Neural crest cell (in vitro differentiated cells): Measurements from ENCODE around the gene CRYAB. TPM values are rescaled to one million over a fixed set of nuclear protein-coding genes. Genes with fewer than 3 reads are reported as not detected.

Experiments
- DNase-seq: peaks from one replicate; pipeline ENCODE4 v3.0.0; 2021; ENCODE audit warnings: low read depth, mixed read lengths, low spot score
- H3K27ac Mint-ChIP-seq: one replicate; pipeline ENCODE4 v1.8.0; 2021; ENCODE audit warnings: mild to moderate bottlenecking, mixed read lengths; ENCODE audit not compliant: unreplicated experiment
- H3K27me3 Mint-ChIP-seq: 2 replicates; pipeline ENCODE4 v1.8.0; 2021; ENCODE audit warnings: low read depth, mild to moderate bottlenecking, mixed read lengths
- H3K36me3 Mint-ChIP-seq: 2 replicates; pipeline ENCODE4 v1.8.0; 2021; ENCODE audit warnings: low read depth, mild to moderate bottlenecking, mixed read lengths
- H3K4me1 Mint-ChIP-seq: 2 replicates; pipeline ENCODE4 v1.8.0; 2021; ENCODE audit warnings: mixed read lengths
- H3K4me3 Mint-ChIP-seq: one replicate; pipeline ENCODE4 v1.8.0; 2021; ENCODE audit warnings: mild to moderate bottlenecking, mixed read lengths
- H3K9me3 Mint-ChIP-seq: 2 replicates; pipeline ENCODE4 v1.8.0; 2021; ENCODE audit warnings: mixed read lengths
- CTCF ChIP-seq: fragments of 200-600 bp; sonication (generic); conservative IDR thresholded peaks from 2 replicates; pipeline ENCODE4 v1.5.0; 2021; ENCODE audit warnings: antibody characterized with exemption, mild to moderate bottlenecking
- total RNA-seq: library from RNA; stranded (reverse); gene quantifications from 2 replicates; pipeline ENCODE4 v1.2.1, GENCODE V29; 2021

The CRYAB gene
- total RNA-seq, 1 donor from 2014 or later, result not detected

DNA sequence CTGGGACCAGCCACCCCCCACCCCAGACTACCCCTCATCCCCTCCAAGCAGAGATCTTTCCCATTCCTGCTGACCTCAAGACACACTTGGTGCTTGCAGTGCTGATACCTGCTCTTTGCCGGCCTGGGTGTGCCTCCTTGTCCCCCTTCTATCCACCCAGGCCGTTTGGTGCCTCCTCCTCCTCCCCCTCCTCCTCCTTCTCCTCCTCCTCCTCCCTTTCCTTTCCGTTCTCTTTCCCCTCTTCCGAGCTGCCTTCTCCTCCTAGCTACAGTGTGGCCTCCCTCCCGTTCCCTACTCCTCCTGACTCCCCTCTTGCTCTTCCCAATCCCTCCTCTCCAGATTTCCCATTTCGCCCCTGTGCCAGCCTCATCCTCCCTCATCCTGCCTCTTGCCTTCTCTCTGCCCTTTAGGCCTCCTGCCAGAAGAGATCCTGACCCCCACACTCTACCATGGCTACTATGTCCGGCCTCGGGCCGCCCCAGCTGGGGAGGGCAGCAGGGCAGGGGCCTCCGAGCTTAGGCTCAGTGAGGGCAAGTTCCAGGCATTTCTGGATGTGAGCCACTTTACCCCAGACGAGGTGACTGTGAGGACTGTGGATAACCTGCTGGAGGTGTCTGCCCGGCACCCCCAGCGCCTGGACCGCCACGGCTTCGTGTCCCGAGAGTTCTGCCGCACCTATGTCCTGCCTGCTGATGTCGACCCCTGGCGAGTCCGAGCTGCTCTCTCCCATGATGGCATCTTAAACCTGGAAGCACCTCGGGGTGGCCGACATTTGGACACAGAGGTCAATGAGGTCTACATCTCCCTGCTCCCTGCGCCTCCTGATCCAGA, 1.7 kb upstream of the CRYAB start:
- Mint-ChIP-seq H3K27ac (peak overlapping the region; percentile 35), H3K36me3 (no peaks in the 10 kb centered on the region), H3K4me3 (no peak overlapping the region), H3K27me3 (peaks cover 10% of the 10 kb centered on the region), H3K4me1 (peaks cover 17% of the 10 kb centered on the region), H3K9me3 (no peaks in the 10 kb centered on the region)
- no peak for DNase-seq
- TF ChIP-seq CTCF, result no peak

DNA sequence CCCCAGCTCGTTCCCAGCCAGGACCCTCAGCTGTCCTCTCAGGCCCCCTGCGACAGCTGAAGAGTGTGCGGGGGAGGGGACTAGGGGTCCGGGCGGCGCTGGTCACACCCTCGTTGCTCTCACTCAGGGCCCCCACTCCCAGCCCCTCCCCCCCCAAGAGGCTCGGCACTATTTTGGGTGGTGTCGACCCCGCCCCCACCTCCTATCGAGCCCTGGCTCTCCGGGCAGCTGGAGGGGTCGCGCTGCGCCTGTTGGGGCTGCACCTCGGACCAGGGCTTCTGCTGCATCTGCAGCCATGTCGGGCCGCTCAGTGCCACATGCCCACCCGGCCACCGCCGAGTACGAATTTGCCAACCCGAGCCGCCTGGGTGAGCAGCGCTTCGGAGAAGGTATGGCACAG, 965 bp upstream of the CRYAB start, which contains the start of gene HSPB2:
TSS of gene HSPB2 (plus strand) at position 200 of the 400 bp plus-strand sequence. CDS start at position 296, 96 bp downstream.
- Mint-ChIP-seq H3K4me3 (no peak within 1 kb of the TSS), H3K27ac (peak within 1 kb of the TSS; percentile 35), H3K4me1 (peaks cover 17% of the 10 kb centered on the region), H3K27me3 (peaks cover 10% of the 10 kb centered on the region), H3K36me3 (no peaks in the 10 kb centered on the region), H3K9me3 (no peaks in the 10 kb centered on the region)
- no peak for TF ChIP-seq CTCF
- no peak for DNase-seq

- no peaks in the 10 kb centered on the region for H3K9me3 Mint-ChIP-seq
- TF ChIP-seq CTCF, result no peak
- no peak overlapping the region for H3K4me3 Mint-ChIP-seq
- no peaks in the 10 kb centered on the region for H3K36me3 Mint-ChIP-seq
- no peak overlapping the region for H3K27ac Mint-ChIP-seq
- no peak for DNase-seq
- H3K4me1 Mint-ChIP-seq, result peaks cover 17% of the 10 kb centered on the region
- peaks cover 4% of the 10 kb centered on the region for H3K27me3 Mint-ChIP-seq
Observed at GRCh38 chr11:111910676-111911562, 651 bp downstream of the CRYAB start.

DNA sequence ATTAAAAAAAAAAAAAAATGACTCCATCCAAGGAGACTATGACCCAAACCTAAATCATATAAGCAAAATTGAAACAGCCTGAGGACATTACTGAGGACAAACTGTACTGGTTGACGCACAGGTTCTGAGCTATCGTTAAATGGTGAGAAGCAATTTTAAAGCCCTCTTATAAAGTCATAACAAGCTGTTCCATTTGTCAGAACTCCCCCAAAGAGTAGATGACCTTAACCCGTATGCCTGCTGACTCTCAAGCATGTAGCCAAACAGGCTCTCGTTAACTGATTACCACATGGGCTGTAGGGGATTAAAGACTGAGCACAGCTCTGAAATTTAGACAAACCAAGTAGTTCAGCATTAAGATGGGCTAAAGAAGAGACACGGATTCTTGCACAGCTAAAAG, 2.2 kb downstream of the CRYAB start:
- Mint-ChIP-seq H3K4me1 (peaks cover 17% of the 10 kb centered on the region), H3K27ac (peak overlapping the region; percentile 12), H3K27me3 (peaks cover 4% of the 10 kb centered on the region), H3K36me3 (no peaks in the 10 kb centered on the region), H3K9me3 (no peaks in the 10 kb centered on the region), H3K4me3 (no peak overlapping the region)
- TF ChIP-seq CTCF, result no peak
- DNase-seq, result no peak

DNA sequence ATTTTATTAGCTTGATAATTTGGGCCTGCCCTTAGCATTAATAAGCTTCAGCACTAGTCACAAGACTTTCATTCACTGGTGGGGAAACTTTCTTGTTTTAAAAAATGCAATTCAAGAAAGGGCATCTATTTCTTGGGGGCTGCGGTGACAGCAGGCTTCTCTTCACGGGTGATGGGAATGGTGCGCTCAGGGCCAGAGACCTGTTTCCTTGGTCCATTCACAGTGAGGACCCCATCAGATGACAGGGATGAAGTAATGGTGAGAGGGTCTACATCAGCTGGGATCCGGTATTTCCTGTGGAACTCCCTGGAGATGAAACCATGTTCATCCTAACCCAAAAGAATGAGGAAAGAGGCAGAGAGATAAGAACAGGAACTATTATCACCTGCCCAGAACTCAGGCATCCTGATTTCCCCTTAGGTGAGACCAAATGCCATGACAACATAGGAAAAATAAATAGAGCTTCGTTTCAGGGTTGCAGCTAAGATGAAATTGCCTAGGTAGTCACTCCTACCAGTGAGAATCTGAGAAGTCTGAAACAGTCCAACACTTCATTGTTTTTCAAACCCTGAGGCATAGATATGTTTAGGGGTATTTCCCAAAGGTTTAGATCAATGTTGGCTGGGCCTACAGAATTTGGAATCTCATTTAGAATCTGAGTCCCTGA, 2.8 kb downstream of the CRYAB start:
- no peaks in the 10 kb centered on the region for H3K36me3 Mint-ChIP-seq
- TF ChIP-seq CTCF, result no peak
- no peaks in the 10 kb centered on the region for H3K9me3 Mint-ChIP-seq
- H3K4me1 Mint-ChIP-seq, result peaks cover 11% of the 10 kb centered on the region
- H3K27ac Mint-ChIP-seq, result no peak overlapping the region
- DNase-seq, result no peak
- no peak overlapping the region for H3K4me3 Mint-ChIP-seq
- H3K27me3 Mint-ChIP-seq, result peaks cover 4% of the 10 kb centered on the region
